Activated CD4-positive, alpha-beta T cell treated with anti-CD3 and anti-CD28 coated beads for 48 hours (primary cell): ENCODE measurements around the gene ARMC3.

ENCODE experiments used
- DNase-seq: peaks from one replicate; pipeline ENCODE4 v3.0.0-alpha.2; 2020

The ARMC3 gene

DNA sequence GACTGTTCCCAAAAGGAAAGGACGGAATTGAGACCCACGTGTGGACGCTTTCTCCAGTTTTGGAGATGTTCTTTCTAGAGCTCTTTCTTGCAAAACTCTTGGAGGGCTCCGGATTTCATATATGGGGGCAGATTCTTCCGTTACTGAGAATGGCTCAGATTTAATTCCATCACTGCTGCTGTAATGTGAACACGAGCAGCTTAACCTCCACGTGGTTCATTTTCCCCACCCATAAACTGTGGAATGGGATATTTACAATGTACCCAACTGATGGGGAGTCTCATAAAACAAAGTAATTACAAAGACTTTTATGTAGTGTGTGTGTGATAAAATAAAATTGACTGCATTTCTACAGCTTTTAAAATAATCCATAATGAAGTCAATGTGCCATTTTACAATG, 152.4 kb downstream of the ARMC3 start:
- DNase-seq: no peak

DNA sequence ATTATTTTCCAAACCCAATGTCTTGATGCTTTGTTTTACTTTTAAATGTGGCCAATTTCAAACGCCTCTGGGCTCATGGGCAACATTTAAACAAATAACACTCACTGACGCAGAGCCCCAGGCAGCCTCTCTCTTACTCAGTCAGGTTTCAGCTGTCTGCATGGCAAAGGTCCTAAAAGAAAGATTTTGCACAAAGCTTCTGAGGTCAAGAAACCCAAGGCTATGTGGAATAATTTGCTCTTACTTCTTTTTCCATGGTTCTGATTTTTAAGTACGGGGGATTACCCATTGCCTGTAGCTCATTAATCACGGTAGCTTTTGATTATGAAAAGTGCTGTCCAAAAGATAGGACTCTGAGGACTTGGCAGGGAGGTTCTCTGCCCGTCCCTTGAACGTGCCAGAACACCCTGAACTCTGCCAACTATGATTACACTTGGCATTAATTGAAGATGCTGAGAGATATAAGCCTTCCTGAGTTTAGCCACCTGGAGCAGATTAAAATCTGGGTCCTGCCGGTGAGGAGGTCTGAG, 153.4 kb downstream of the ARMC3 start:
- no peak for DNase-seq

DNA sequence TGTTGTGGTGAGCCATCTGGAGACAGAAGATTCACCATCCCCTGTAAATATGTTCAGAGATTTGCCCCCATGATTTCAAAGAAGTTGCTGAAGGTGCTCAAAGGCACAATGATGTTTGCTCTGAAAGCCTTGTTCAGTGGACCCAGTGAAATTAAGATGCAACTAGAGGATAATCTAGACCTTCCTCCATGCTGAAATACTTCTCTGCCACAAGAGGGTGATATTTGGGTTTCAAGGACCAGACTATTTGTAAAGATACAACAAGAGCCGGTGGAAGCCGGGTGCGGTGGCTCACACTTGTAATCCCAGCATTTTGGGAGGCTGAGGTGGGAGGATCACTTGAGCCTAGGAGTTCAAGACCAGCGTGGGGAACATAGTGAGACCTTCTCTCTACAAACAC, 154.0 kb downstream of the ARMC3 start:
- no peak for DNase-seq
